ENCODE measurements around the gene MYCBPAP. TPM values are rescaled to one million over a fixed set of nuclear protein-coding genes. Genes with fewer than 3 reads are reported as not detected.

MYCBPAP gene
- total RNA-seq, 2 donors from 2014 or later: 1.1 to 2.8 TPM

GRCh38 chr17:50476545-50477315, 31.5 kb upstream of the MYCBPAP start:
- Mint-ChIP-seq H3K4me1 (ENCODE audit: low read depth in 2 of 2) (peaks cover 19 to 20% of the 10 kb centered on the region in 2 donors), H3K4me3 (no peak overlapping the region), H3K27ac (no peak overlapping the region), H3K27me3 (peaks cover 0 to 3% of the 10 kb centered on the region in 2 donors), H3K36me3 (no peaks in the 10 kb centered on the region), H3K9me3 (no peaks in the 10 kb centered on the region)
- DNase-seq (ENCODE audit: low spot score) (peak; percentile 16), ATAC-seq (no peak)

DNA sequence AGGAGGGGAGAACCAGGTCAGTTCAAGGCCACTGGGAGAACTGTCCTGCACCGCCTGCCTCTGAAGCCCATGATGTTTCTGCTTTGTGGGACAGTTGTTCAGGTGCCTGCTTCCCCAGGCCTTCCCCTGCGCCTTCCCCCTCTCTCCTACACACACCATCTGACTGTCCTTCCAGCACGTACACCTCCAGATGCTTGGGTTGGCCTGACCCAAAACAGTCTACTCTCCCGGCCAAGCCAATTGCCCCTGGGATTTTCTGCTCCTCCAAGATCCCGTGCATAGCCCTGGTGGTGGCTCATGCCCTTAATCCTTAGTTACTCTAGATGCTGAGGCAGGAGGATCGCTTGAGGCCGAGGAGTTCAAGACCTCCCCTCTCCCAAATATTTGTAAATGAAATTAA, 30.3 kb upstream of the MYCBPAP start:
- ATAC-seq (no peak), DNase-seq (ENCODE audit: low spot score) (no peak)
- Mint-ChIP-seq H3K27me3 (peaks cover 0 to 3% of the 10 kb centered on the region in 2 donors), H3K4me3 (peak overlapping the region; percentile 86), H3K27ac (peak overlapping the region; percentile 87 to 89), H3K36me3 (peaks cover 5% of the 10 kb centered on the region), H3K4me1 (ENCODE audit: low read depth in 2 of 2) (peaks cover 26 to 28% of the 10 kb centered on the region in 2 donors), H3K9me3 (no peaks in the 10 kb centered on the region)

- Mint-ChIP-seq H3K27ac (peak within 1 kb of the TSS; percentile 87 to 89), H3K9me3 (no peaks in the 10 kb centered on the region), H3K4me1 (ENCODE audit: low read depth in 2 of 2) (peaks cover 26 to 28% of the 10 kb centered on the region in 2 donors), H3K27me3 (peaks cover 0 to 3% of the 10 kb centered on the region in 2 donors), H3K36me3 (peaks cover 6% of the 10 kb centered on the region), H3K4me3 (peak within 1 kb of the TSS; percentile 86)
- ATAC-seq: peak; percentile 96 to 97
- peak; percentile 90 for DNase-seq (ENCODE audit: low spot score)
Observed at GRCh38 chr17:50478391-50479381, 29.6 kb upstream of the MYCBPAP start, which contains the start of gene RSAD1. Gene RSAD1 (plus strand): TSS chr17:50478860. CDS start chr17:50478885, 25 bp downstream.

DNA sequence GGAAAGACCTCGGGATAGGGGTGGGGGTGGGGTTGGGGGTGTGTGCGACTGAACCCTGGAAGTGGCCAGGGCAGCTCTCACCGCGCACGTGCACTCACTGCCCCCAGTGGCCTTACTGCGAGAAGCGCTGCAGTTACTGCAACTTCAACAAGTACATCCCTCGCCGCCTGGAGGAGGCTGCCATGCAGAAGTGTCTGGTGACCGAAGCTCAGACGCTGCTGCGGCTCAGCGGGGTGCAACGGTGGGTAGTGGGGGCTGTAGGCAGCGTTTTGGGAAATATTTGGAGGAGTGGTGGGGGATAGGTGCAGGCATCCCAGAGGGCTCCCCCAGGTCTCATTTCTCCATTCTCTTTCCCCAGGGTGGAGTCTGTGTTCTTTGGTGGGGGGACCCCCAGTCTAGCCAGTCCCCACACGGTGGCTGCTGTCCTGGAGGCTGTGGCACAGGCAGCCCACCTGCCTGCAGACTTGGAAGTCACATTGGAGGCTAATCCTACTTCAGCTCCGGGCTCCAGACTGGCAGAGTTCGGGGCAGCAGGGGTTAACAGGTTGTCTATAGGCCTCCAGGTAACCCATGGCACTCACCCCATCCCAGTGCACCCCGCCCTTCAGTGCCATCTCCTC, 28.6 kb upstream of the MYCBPAP start:
- Mint-ChIP-seq H3K27ac (peak overlapping the region; percentile 67 to 87), H3K27me3 (peaks cover 0 to 3% of the 10 kb centered on the region in 2 donors), H3K9me3 (no peaks in the 10 kb centered on the region), H3K36me3 (peaks cover 6% of the 10 kb centered on the region), H3K4me1 (ENCODE audit: low read depth in 2 of 2) (peaks cover 26 to 28% of the 10 kb centered on the region in 2 donors), H3K4me3 (peak overlapping the region; percentile 84)
- ATAC-seq (peak in 1 of 2 donors; percentile 45), DNase-seq (ENCODE audit: low spot score) (peak; percentile 62)

DNA sequence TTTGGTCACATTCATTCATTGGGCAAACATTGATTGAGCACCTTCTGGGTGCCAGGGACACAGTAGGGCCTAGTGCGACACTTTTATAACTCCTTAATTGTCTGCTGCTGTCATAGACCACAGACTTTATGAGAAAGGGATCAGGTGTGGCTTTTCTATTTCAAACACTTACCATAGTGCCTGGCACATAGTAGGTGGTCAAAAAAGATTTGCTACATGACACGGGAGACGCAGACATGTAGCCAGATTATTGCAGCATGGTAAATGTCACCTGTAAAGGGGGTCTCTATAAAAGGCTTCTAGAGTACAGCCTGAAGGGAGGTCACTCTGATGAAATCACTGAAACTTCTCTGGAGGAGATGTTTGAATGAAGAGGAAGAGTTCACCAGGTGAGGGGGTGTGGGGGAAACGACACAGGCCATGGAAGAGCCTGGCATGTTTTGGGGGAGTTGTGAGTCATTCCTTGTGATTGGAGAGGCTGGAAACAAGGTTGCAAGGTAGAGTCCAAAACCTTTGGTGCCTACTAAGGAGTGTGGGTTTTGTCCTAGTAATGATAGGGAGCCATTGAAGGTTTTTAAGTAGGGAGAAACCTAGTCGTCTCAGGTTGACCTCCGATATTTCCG, 28.0 kb upstream of the MYCBPAP start:
- peaks cover 0 to 3% of the 10 kb centered on the region in 2 donors for H3K27me3 Mint-ChIP-seq
- peaks cover 26 to 28% of the 10 kb centered on the region in 2 donors for H3K4me1 Mint-ChIP-seq (ENCODE audit: low read depth in 2 of 2)
- peaks cover 6% of the 10 kb centered on the region for H3K36me3 Mint-ChIP-seq
- H3K4me3 Mint-ChIP-seq: peak overlapping the region; percentile 84
- ATAC-seq: no peak
- H3K9me3 Mint-ChIP-seq: no peaks in the 10 kb centered on the region
- H3K27ac Mint-ChIP-seq: peak overlapping the region in 1 of 2 donors; percentile 87
- peak; percentile 18 for DNase-seq (ENCODE audit: low spot score)

DNA sequence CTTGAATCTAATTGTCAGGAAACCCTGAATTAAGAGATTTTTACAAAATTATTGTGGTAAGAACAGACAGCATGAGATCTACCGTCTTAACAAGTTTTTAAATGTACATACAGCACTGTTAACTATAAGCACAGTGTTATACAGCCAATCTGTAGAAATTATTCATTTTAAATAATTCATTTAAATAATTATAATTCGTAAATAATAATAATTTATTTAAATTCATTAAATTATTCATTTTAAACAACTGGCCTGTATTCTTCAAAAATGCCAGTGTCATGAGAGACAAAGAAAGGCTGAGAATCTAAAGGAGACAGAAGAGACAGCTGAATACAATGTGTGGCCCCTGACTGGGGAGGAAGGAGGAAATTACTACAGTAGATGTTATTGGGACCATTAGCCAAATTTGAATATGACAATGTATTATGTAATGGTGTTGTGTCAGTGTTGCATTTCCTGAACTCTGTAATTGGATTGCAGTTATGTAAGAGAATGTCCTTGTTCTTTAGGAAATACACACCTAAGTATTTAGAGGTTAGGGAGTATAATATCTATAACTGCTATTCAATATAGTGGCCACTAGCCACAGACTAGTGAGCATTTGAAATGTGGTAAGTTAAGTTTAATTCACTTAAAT, 27.3 kb upstream of the MYCBPAP start:
- Mint-ChIP-seq H3K27me3 (peaks cover 0 to 3% of the 10 kb centered on the region in 2 donors), H3K4me3 (no peak overlapping the region), H3K9me3 (no peaks in the 10 kb centered on the region), H3K36me3 (peaks cover 6% of the 10 kb centered on the region), H3K4me1 (ENCODE audit: low read depth in 2 of 2) (peaks cover 26 to 28% of the 10 kb centered on the region in 2 donors), H3K27ac (no peak overlapping the region)
- ATAC-seq (no peak), DNase-seq (ENCODE audit: low spot score) (no peak)

DNA sequence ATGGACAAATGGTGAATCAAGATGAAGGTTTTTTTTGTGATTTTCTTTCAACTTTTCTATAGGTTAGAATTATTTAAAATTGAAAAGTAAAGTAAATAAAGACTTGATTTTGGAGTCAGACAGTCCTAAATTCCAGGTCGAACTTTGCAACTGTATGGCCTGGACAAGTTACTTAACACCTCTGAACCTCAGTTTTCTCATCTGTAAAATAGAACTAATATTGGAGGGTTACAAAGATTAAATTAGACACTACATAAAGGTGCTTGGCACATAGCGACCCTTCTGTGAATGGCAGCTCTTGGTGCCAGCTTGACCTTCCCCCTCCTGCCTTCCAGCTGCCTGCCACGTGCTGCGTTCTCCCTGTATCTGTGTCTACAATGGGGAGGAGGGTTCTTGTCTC, 26.6 kb upstream of the MYCBPAP start:
- Mint-ChIP-seq H3K4me1 (ENCODE audit: low read depth in 2 of 2) (peaks cover 26 to 28% of the 10 kb centered on the region in 2 donors), H3K9me3 (no peaks in the 10 kb centered on the region), H3K36me3 (peaks cover 6% of the 10 kb centered on the region), H3K4me3 (no peak overlapping the region), H3K27me3 (no peaks in the 10 kb centered on the region), H3K27ac (no peak overlapping the region)
- DNase-seq (ENCODE audit: low spot score) (no peak), ATAC-seq (no peak)

DNA sequence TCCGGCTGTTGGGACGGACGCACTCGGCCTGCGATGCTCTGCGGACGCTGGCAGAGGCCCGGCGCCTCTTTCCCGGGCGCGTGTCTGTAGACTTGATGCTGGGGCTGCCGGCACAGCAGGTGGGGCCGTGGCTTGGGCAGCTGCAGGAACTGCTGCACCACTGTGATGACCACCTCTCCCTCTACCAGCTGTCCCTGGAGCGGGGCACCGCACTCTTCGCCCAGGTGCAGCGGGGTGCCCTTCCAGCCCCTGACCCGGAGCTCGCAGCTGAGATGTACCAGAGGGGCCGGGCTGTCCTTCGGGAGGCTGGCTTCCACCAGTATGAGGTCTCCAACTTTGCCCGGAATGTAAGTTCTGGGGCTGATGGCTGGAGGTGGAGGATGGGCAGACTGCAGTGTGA, 26.1 kb upstream of the MYCBPAP start:
- Mint-ChIP-seq H3K4me1 (ENCODE audit: low read depth in 2 of 2) (peaks cover 26 to 28% of the 10 kb centered on the region in 2 donors), H3K4me3 (no peak overlapping the region), H3K9me3 (no peaks in the 10 kb centered on the region), H3K27me3 (no peaks in the 10 kb centered on the region), H3K27ac (no peak overlapping the region), H3K36me3 (peaks cover 6% of the 10 kb centered on the region)
- DNase-seq (ENCODE audit: low spot score): peak; percentile 45
- ATAC-seq: no peak

DNA sequence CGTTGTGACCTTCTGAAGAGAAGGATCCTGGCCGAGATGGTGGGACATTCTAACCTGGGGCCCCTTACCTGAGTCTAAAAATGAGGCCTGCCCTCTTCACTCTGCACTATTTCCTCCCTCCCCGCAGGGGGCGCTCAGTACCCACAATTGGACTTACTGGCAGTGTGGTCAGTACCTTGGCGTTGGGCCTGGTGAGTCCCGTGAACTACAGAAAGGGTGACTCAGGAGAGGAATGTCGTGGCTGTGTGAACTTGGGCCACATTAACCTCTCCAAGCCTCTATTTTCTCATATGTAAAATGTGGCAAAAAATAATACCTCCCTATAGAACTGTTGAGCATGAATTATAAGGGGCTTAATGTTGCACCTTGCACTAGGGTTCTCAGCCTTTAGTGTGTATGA, 25.7 kb upstream of the MYCBPAP start:
- H3K27ac Mint-ChIP-seq: peak overlapping the region in 1 of 2 donors; percentile 78
- no peaks in the 10 kb centered on the region for H3K27me3 Mint-ChIP-seq
- H3K36me3 Mint-ChIP-seq: peaks cover 6% of the 10 kb centered on the region
- H3K9me3 Mint-ChIP-seq: no peaks in the 10 kb centered on the region
- peak; percentile 50 to 66 for ATAC-seq
- DNase-seq (ENCODE audit: low spot score): peak; percentile 78
- peaks cover 26 to 28% of the 10 kb centered on the region in 2 donors for H3K4me1 Mint-ChIP-seq (ENCODE audit: low read depth in 2 of 2)
- no peak overlapping the region for H3K4me3 Mint-ChIP-seq

DNA sequence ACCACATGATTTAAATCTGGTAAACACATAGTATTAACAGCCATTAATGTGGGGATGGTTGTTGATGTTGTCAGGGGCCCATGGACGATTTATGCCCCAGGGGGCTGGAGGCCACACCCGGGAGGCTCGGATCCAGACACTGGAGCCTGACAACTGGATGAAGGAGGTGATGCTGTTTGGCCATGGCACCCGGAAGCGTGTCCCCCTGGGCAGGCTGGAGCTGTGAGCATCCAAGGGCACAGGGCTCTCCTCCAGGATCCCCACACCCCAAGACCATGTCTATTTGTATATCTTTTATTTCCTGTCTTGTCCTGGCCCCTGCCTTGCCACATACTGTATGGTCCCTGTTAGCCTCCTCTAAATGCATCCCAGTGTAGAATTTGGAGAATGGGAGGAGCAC, 25.0 kb upstream of the MYCBPAP start:
- Mint-ChIP-seq H3K9me3 (no peaks in the 10 kb centered on the region), H3K27ac (peak overlapping the region in 1 of 2 donors; percentile 78), H3K27me3 (no peaks in the 10 kb centered on the region), H3K4me3 (no peak overlapping the region), H3K4me1 (ENCODE audit: low read depth in 2 of 2) (peaks cover 22 to 24% of the 10 kb centered on the region in 2 donors), H3K36me3 (peaks cover 6% of the 10 kb centered on the region)
- DNase-seq (ENCODE audit: low spot score) (peak; percentile 26), ATAC-seq (no peak)

DNA sequence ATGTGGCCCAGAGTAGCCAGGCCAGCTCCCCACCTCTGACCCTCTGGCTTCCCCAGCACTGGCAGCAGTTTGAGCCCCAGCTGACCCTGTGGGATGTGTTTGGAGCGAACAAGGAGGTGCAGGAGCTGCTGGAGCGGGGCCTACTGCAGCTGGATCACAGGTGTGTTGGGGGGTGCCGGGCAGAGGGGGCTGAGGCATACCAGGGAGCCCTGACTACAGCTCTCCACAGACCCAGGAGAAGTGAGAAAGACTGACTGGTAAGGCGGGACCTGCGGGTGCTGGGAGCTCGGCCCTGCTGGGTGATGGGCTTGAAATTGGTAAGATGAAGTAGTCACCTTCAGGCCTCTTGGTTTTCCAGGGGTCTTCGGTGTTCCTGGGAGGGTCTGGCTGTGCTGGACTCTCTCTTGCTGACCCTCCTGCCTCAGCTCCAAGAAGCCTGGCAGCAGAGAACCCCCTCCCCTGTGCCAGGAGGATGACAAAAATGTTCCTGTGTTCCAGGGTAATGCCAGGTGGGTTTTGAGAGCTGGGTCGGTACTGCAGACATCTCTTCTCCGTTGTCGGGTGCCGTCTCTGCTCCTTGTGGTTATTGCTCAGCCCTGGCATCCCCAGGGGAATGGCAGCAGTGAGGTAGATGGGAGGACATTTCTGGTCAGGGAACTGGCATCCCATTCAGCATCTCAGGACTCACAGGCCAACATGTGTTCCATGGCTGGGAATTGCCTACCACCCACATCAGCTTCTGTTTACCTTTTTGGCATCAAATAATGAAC, 23.7 kb upstream of the MYCBPAP start:
- peaks cover 6% of the 10 kb centered on the region for H3K36me3 Mint-ChIP-seq
- H3K9me3 Mint-ChIP-seq: no peaks in the 10 kb centered on the region
- H3K4me3 Mint-ChIP-seq: no peak overlapping the region
- H3K27me3 Mint-ChIP-seq: no peaks in the 10 kb centered on the region
- no peak overlapping the region for H3K27ac Mint-ChIP-seq
- DNase-seq (ENCODE audit: low spot score) (peak; percentile 29), ATAC-seq (no peak)
- H3K4me1 Mint-ChIP-seq (ENCODE audit: low read depth in 2 of 2): peaks cover 15 to 16% of the 10 kb centered on the region in 2 donors
